Keratinocyte (primary cell): ENCODE results near the gene OVAAL. TPM values are rescaled to one million over a fixed set of nuclear protein-coding genes. Genes with fewer than 3 reads are reported as not detected.

ENCODE experiments used
- DNase-seq: peaks from one replicate; pipeline ENCODE4 v3.0.0-alpha.2; 2011; ENCODE audit warnings: low read depth, missing footprints, low spot score
- FAIRE-seq: peaks from 2 replicates; lab custom pipeline; 2011; peaks lifted over from hg19 to GRCh38; lab: Jason Lieb, UNC
- H2AFZ ChIP-seq: 2 replicates; pipeline ENCODE4 v1.6.0; 2012; ENCODE audit warnings: low read length, control low read depth, inconsistent platforms; ENCODE audit not compliant: control insufficient read depth
- H3K27ac ChIP-seq: 2 replicates; pipeline ENCODE4 v1.5.1; 2011; ENCODE audit warnings: low read length; ENCODE audit not compliant: control insufficient read depth, insufficient read depth
- H3K27me3 ChIP-seq: 3 replicates; pipeline ENCODE4 v1.6.0; 2011; ENCODE audit warnings: low read length; ENCODE audit not compliant: control insufficient read depth, insufficient read depth; ENCODE audit errors: extremely low read depth
- H3K36me3 ChIP-seq, 2 experiments: 2 replicates in 1 of 2; 3 replicates in 1 of 2; pipeline ENCODE4 v1.5.1; 2011; ENCODE audit warnings: low read length in 2 of 2, mild to moderate bottlenecking in 1 of 2; ENCODE audit not compliant: control insufficient read depth in 2 of 2, insufficient read depth in 2 of 2; ENCODE audit errors: extremely low read depth in 1 of 2
- H3K4me1 ChIP-seq: 3 replicates; pipeline ENCODE4 v1.5.1; 2011; ENCODE audit warnings: low read length; ENCODE audit not compliant: control insufficient read depth, insufficient read depth; ENCODE audit errors: extremely low read depth
- H3K4me2 ChIP-seq: 3 replicates; pipeline ENCODE4 v1.6.0; 2011; ENCODE audit warnings: low read depth, low read length; ENCODE audit not compliant: control insufficient read depth, insufficient read depth; ENCODE audit errors: extremely low read depth
- H3K4me3 ChIP-seq, 3 experiments: fragments of 200-600 bp in 1 of 3; sonication (generic) in 1 of 3; 2 replicates in 2 of 3; 3 replicates in 1 of 3; pipeline ENCODE4 v1.5.1; 2011 to 2016; ENCODE audit warnings: low read length in 3 of 3, mild to moderate bottlenecking in 3 of 3, control low read depth in 2 of 3, inconsistent platforms in 1 of 3, low read depth in 1 of 3, mixed read lengths in 1 of 3, mixed run types in 1 of 3, moderate library complexity in 1 of 3; ENCODE audit not compliant: control insufficient read depth in 2 of 3, insufficient read depth in 2 of 3; ENCODE audit errors: extremely low read depth in 1 of 3
- H3K79me2 ChIP-seq: 2 replicates; pipeline ENCODE4 v1.6.0; 2012; ENCODE audit warnings: low read length; ENCODE audit not compliant: control insufficient read depth, insufficient read depth
- H3K9ac ChIP-seq: 3 replicates; pipeline ENCODE4 v1.6.0; 2011; ENCODE audit warnings: low read length; ENCODE audit not compliant: control insufficient read depth, insufficient read depth; ENCODE audit errors: extremely low read depth
- H3K9me1 ChIP-seq: 3 replicates; pipeline ENCODE4 v1.6.0; 2011; ENCODE audit warnings: low read length; ENCODE audit not compliant: control insufficient read depth, insufficient read depth; ENCODE audit errors: extremely low read depth
- H3K9me3 ChIP-seq: 2 replicates; pipeline ENCODE4 v1.5.1; 2012; ENCODE audit warnings: low read depth, low read length; ENCODE audit not compliant: control insufficient read depth
- H4K20me1 ChIP-seq: 3 replicates; pipeline ENCODE4 v1.6.0; 2011; ENCODE audit warnings: low read length; ENCODE audit not compliant: control insufficient read depth, insufficient read depth; ENCODE audit errors: extremely low read depth
- CTCF ChIP-seq, 3 experiments: IDR thresholded peaks in 1 of 3; conservative IDR thresholded peaks in 1 of 3; optimal IDR thresholded peaks in 1 of 3; 2 replicates in 2 of 3; 3 replicates in 1 of 3; pipeline versions ENCODE3 to v1.5.1; 2011; ENCODE audit warnings: low read length in 3 of 3, mild to moderate bottlenecking in 3 of 3, moderate library complexity in 2 of 3, control low read depth in 1 of 3, inconsistent platforms in 1 of 3; ENCODE audit not compliant: insufficient read depth in 2 of 3; ENCODE audit errors: extremely low read depth in 1 of 3
- EZH2 ChIP-seq: IDR thresholded peaks from one replicate; pipeline ENCODE4 v1.6.1; 2012; ENCODE audit warnings: inconsistent platforms, mild to moderate bottlenecking, low read length, moderate library complexity
- dilution Hi-C: fragments of 300-500 bp; cut with MboI; formaldehyde crosslinking; loops from one replicate; pipeline ENCODE4 v1.7.0; 2020; ENCODE audit warnings: low sequenced_read_pairs; ENCODE audit not compliant: extremely low pct_ligation_motif_present
- polyA plus RNA-seq, 5 experiments: library from polyadenylated mRNA; depleted of rRNA in 3 of 5; stranded (reverse) in 3 of 5; stranded (forward) in 1 of 5; unstranded in 1 of 5; fragments of >200 nt; gene quantifications; 1 replicate in 1 of 5; 2 replicates in 3 of 5; 3 replicates in 1 of 5; pipeline versions ENCODE4 v1.2.1 to v1.2.3, GENCODE V29; 2011 to 2012; ENCODE audit warnings: missing spikeins in 2 of 5, low read depth in 1 of 5, low replicate concordance in 1 of 5

OVAAL gene
- polyA plus RNA-seq, 1 donor (not counting 4 experiments of a cell fraction or from before 2014, with no cell fraction given) = not detected

GRCh38 chr1:180594723-180595122 is 36.0 kb downstream of the OVAAL start:
- Histone ChIP-seq H3K9me1 (no peaks in the 10 kb centered on the region), H4K20me1 (no peaks in the 10 kb centered on the region), H3K36me3 (no peaks in the 10 kb centered on the region), H3K27me3 (no peaks in the 10 kb centered on the region), H2AFZ (no peak overlapping the region), H3K9me3 (no peaks in the 10 kb centered on the region), H3K79me2 (no peaks in the 10 kb centered on the region), H3K9ac (no peak overlapping the region), H3K4me2 (no peak overlapping the region), H3K27ac (no peak overlapping the region), H3K4me3 (no peak overlapping the region), H3K4me1 (no peaks in the 10 kb centered on the region)
- dilution Hi-C loops = no loop called here
- no peak for FAIRE-seq
- DNase-seq = no peak
- TF ChIP-seq EZH2 = no peak
- no peak for TF ChIP-seq CTCF (optimal IDR thresholded peaks at IDR 0.05 in 1 of 3, IDR thresholded peaks at IDR 0.05 in 1 of 3, conservative IDR thresholded peaks at IDR 0.05 in 1 of 3; ENCODE audit: extremely low read depth in 1 of 3, insufficient read depth in 2 of 3, low read length in 3 of 3)

- H3K79me2 ChIP-seq = no peaks in the 10 kb centered on the region
- dilution Hi-C loops = no loop called here
- H3K36me3 ChIP-seq = no peaks in the 10 kb centered on the region
- no peak overlapping the region for H3K4me2 ChIP-seq
- DNase-seq = no peak
- no peak overlapping the region for H3K4me3 ChIP-seq
- no peaks in the 10 kb centered on the region for H3K27me3 ChIP-seq
- no peak overlapping the region for H3K9ac ChIP-seq
- no peak overlapping the region for H2AFZ ChIP-seq
- H3K9me1 ChIP-seq = no peaks in the 10 kb centered on the region
- H3K4me1 ChIP-seq = no peaks in the 10 kb centered on the region
- H4K20me1 ChIP-seq = no peaks in the 10 kb centered on the region
- no peak for TF ChIP-seq EZH2
- no peak for TF ChIP-seq CTCF (optimal IDR thresholded peaks at IDR 0.05 in 1 of 3, IDR thresholded peaks at IDR 0.05 in 1 of 3, conservative IDR thresholded peaks at IDR 0.05 in 1 of 3; ENCODE audit: extremely low read depth in 1 of 3, insufficient read depth in 2 of 3, low read length in 3 of 3)
- no peaks in the 10 kb centered on the region for H3K9me3 ChIP-seq
- H3K27ac ChIP-seq = no peak overlapping the region
- no peak for FAIRE-seq
These were observed 37.2 kb downstream of the OVAAL start for GRCh38 chr1:180595966-180596365.
